MV-4-11 (cell line): ENCODE measurements around the gene SCP2.

ENCODE experiments used
- DNase-seq: peaks from one replicate; lab custom pipeline; 2025; lab: John Stamatoyannopoulos, UW

The SCP2 gene

GRCh38 chr1:53082826-53083455 is 155.9 kb downstream of the SCP2 start:
- DNase-seq = no peak

GRCh38 chr1:53083636-53084588 is 156.8 kb downstream of the SCP2 start:
- no peak for DNase-seq

GRCh38 chr1:53084589-53084971 is 157.5 kb downstream of the SCP2 start:
- DNase-seq = no peak

- no peak for DNase-seq
Measured at GRCh38 chr1:53085405-53085804, 158.3 kb downstream of the SCP2 start.

GRCh38 chr1:53086491-53087070 is 159.5 kb downstream of the SCP2 start:
- no peak for DNase-seq

GRCh38 chr1:53087332-53088285 is 160.5 kb downstream of the SCP2 start:
- DNase-seq = no peak

GRCh38 chr1:53088616-53089300 is 161.7 kb downstream of the SCP2 start:
- no peak for DNase-seq

GRCh38 chr1:53089478-53090226 is 162.6 kb downstream of the SCP2 start:
- no peak for DNase-seq

- DNase-seq = peak; percentile 71
Measured at GRCh38 chr1:53090227-53091147, 163.4 kb downstream of the SCP2 start.

GRCh38 chr1:53091841-53092645 is 165.0 kb downstream of the SCP2 start:
- peak; percentile 57 for DNase-seq

GRCh38 chr1:53092659-53093450 is 165.8 kb downstream of the SCP2 start:
- no peak for DNase-seq

- DNase-seq = no peak
Measured at GRCh38 chr1:53093451-53093754, 166.3 kb downstream of the SCP2 start.

- DNase-seq = no peak
Measured at GRCh38 chr1:53093778-53094532, 166.9 kb downstream of the SCP2 start.

GRCh38 chr1:53094533-53094919 is 167.4 kb downstream of the SCP2 start:
- no peak for DNase-seq
